Measurements from ENCODE around the gene UBR1. TPM values are rescaled to one million over a fixed set of nuclear protein-coding genes. Genes with fewer than 3 reads are reported as not detected.

UBR1 gene
- total and polyA plus RNA-seq, 2 experiments from 2014 or later, result 17.2 to 19.6 TPM

DNA sequence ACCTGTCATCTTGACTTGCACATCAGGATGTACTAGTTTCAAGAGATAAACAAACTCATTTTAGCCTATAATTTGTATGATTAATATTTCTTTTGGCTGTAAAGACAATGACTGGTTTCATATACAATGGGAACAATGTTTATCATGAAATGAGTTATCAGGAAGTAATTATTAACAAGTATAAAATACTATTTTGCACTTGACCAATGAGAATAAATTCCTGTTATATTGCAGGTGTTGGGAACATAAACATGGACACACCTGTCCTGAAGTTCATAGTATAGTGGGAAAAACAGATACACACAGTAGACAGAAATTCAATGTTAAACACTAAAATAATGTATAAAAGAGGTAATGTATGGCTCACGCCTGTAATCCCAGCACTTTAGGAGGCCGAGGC, 56.9 kb downstream of the UBR1 start (continued):
- TF ChIP-seq JUNB (IDR thresholded peaks at IDR 0.05; ENCODE audit: unreplicated experiment) (no peak), POLR2AphosphoS5 (IDR thresholded peaks at IDR 0.05; ENCODE audit: low read depth) (no peak), ZNF114 (CRISPR knock-in tag; IDR thresholded peaks at IDR 0.05) (no peak), EZH2 (IDR thresholded peaks at IDR 0.05; ENCODE audit: low read depth, unreplicated experiment) (no peak)
- TF ChIP-seq, protein P1, sequence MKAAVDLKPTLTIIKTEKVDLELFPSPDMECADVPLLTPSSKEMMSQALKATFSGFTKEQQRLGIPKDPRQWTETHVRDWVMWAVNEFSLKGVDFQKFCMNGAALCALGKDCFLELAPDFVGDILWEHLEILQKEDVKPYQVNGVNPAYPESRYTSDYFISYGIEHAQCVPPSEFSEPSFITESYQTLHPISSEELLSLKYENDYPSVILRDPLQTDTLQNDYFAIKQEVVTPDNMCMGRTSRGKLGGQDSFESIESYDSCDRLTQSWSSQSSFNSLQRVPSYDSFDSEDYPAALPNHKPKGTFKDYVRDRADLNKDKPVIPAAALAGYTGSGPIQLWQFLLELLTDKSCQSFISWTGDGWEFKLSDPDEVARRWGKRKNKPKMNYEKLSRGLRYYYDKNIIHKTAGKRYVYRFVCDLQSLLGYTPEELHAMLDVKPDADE (IDR thresholded peaks at IDR 0.05), result no peak

DNA sequence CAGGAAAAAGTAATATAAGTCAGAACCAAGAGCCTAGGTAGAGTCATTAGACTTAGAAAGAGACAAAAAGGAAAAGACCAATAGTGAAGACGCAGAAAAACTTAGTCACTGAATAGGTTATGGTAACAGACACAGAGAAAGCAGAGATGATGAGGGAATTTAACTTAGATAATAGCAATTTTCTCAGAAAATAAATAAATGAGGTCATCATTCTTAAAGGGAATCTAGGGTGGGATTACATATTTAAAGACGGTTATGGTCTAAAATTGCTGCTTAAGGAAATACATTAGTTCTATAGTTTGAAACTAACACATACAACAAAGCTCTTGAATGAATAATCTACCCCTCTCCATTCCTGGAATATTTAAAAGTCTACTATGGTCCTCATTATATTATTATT, 59.4 kb downstream of the UBR1 start:
- no peak overlapping the region for H3K4me3 ChIP-seq
- no peak for TF ChIP-seq ZNF462 (CRISPR knock-in tag; IDR thresholded peaks at IDR 0.05)
- TF ChIP-seq EZH2phosphoT487 (IDR thresholded peaks at IDR 0.05; ENCODE audit: unreplicated experiment), result no peak
- TF ChIP-seq POLR2AphosphoS5 (IDR thresholded peaks at IDR 0.05; ENCODE audit: low read depth), result no peak
- TF ChIP-seq, protein P1 (IDR thresholded peaks at IDR 0.05), result no peak
- no peak for TF ChIP-seq NANOG (IDR thresholded peaks at IDR 0.05; ENCODE audit: borderline replicate concordance)
- TF ChIP-seq CREB1 (CRISPR knock-in tag; IDR thresholded peaks at IDR 0.05; ENCODE audit: low read depth), result no peak
- no peak for TF ChIP-seq ZNF331 (CRISPR knock-in tag; IDR thresholded peaks at IDR 0.05; ENCODE audit: low read depth)
- no peak for TF ChIP-seq REST (IDR thresholded peaks at IDR 0.05; ENCODE audit: unreplicated experiment)
- TF ChIP-seq, protein P2, sequence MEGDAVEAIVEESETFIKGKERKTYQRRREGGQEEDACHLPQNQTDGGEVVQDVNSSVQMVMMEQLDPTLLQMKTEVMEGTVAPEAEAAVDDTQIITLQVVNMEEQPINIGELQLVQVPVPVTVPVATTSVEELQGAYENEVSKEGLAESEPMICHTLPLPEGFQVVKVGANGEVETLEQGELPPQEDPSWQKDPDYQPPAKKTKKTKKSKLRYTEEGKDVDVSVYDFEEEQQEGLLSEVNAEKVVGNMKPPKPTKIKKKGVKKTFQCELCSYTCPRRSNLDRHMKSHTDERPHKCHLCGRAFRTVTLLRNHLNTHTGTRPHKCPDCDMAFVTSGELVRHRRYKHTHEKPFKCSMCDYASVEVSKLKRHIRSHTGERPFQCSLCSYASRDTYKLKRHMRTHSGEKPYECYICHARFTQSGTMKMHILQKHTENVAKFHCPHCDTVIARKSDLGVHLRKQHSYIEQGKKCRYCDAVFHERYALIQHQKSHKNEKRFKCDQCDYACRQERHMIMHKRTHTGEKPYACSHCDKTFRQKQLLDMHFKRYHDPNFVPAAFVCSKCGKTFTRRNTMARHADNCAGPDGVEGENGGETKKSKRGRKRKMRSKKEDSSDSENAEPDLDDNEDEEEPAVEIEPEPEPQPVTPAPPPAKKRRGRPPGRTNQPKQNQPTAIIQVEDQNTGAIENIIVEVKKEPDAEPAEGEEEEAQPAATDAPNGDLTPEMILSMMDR (conservative IDR thresholded peaks at IDR 0.05; ENCODE audit: low read depth in 2 of 2), result no peak

More for the DNA sequence above, 59.4 kb downstream of the UBR1 start:
- Histone ChIP-seq H3K4me2 (no peak overlapping the region), H3K27ac (ENCODE audit: low read depth) (no peak overlapping the region), H3K9me2 (ENCODE audit: insufficient read depth) (no peaks in the 10 kb centered on the region), H2AFZ (no peak overlapping the region), H3K36me3 (ENCODE audit: insufficient read depth) (peaks cover 8% of the 10 kb centered on the region), H4K20me1 (replicated peaks; ENCODE audit: insufficient read depth) (no peaks in the 10 kb centered on the region), H3K79me2 (replicated peaks; ENCODE audit: insufficient read depth) (no peaks in the 10 kb centered on the region; the same call in 1 of the 2 replicates), H3K4me1 (ENCODE audit: insufficient read depth) (no peaks in the 10 kb centered on the region), H3F3A (replicated peaks; ENCODE audit: low read depth) (no peaks in the 10 kb centered on the region), H3K27me3 (ENCODE audit: insufficient read depth) (no peaks in the 10 kb centered on the region)
- Mint-ChIP-seq H3K9me3 (no peaks in the 10 kb centered on the region), H3K27me3 (ENCODE audit: insufficient read depth, low read depth, poor library complexity) (no peaks in the 10 kb centered on the region), H3K4me1 (no peaks in the 10 kb centered on the region), H3K4me3 (no peak overlapping the region), H3K36me3 (ENCODE audit: low read depth) (peaks cover 19% of the 10 kb centered on the region), H3K27ac (no peak overlapping the region)
- DNase-seq (ENCODE audit: low spot score) (no peak), ATAC-seq (no peak)
